HepG2 (cell line): ENCODE data around the gene PCYT2. TPM values are rescaled to one million over a fixed set of nuclear protein-coding genes. Genes with fewer than 3 reads are reported as not detected.

Experiments
- PHF8 ChIP-seq: sonication (generic); formaldehyde crosslinking; IDR thresholded peaks from 2 replicates; pipeline ENCODE4 v1.5.0; 2020; ENCODE audit warnings: missing genetic modification reagents
- PITX1 ChIP-seq: sonication (generic); formaldehyde crosslinking; IDR thresholded peaks from 2 replicates; pipeline ENCODE4 v1.5.1; 2020; ENCODE audit warnings: mild to moderate bottlenecking, missing genetic modification reagents
- RARA ChIP-seq: IDR thresholded peaks from 2 replicates; pipeline ENCODE4 v1.6.1; 2016; ENCODE audit warnings: missing genetic modification reagents, missing compliant biosample characterization
- ZNF256 ChIP-seq: sonication (generic); formaldehyde crosslinking; conservative IDR thresholded peaks from 2 replicates; pipeline ENCODE4 v1.4.0; 2020; ENCODE audit warnings: missing genetic modification reagents
- polyA plus RNA-seq, 8 experiments: library from polyadenylated mRNA; depleted of rRNA in 3 of 8; stranded (reverse) in 7 of 8; unstranded in 1 of 8; fragments of >200 nt; fragmentation: Illumina TruSeq in 4 of 8; extraction: Trizol in 4 of 8; gene quantifications; 2 replicates each; pipeline versions ENCODE4 v1.2.1 to v1.2.3, GENCODE V29; 2011 to 2016; ENCODE audit warnings: low read depth in 4 of 8, missing spikeins in 1 of 8, mixed read lengths in 1 of 8; ENCODE audit not compliant: insufficient read depth in 1 of 8
- total RNA-seq, 5 experiments: library from RNA; depleted of rRNA; stranded (reverse); fragments of >200 nt; fragmentation: Illumina TruSeq; extraction: Trizol; gene quantifications; 2 replicates each; pipeline ENCODE4 v1.2.3, GENCODE V29; 2016; ENCODE audit warnings: low read depth in 1 of 5
- TF ChIP-seq, protein P1 (sequence below): sonication (generic); formaldehyde crosslinking; IDR thresholded peaks from 2 replicates; pipeline ENCODE4 v1.5.1; 2020; ENCODE audit warnings: mild to moderate bottlenecking, missing genetic modification reagents, moderate library complexity
- TF ChIP-seq, protein P2 (sequence below): IDR thresholded peaks from 2 replicates; pipeline ENCODE4 v1.6.1; 2016; ENCODE audit warnings: missing genetic modification reagents, missing compliant biosample characterization
- TF ChIP-seq, protein P3 (sequence below): sonication (generic); formaldehyde crosslinking; IDR thresholded peaks from 2 replicates; pipeline ENCODE4 v1.4.0; 2020; ENCODE audit warnings: missing genetic modification reagents, borderline replicate concordance
- TF ChIP-seq, protein P4 (sequence below): sonication (generic); formaldehyde crosslinking; IDR thresholded peaks from 2 replicates; pipeline ENCODE4 v1.8.1; 2023; ENCODE audit warnings: missing genetic modification reagents, inconsistent platforms, borderline replicate concordance
- TF ChIP-seq, protein P5 (sequence below): sonication (generic); formaldehyde crosslinking; IDR thresholded peaks from 2 replicates; pipeline ENCODE4 v1.4.0; 2020; ENCODE audit warnings: missing genetic modification reagents
- TF ChIP-seq, protein P6 (sequence below): sonication (generic); formaldehyde crosslinking; IDR thresholded peaks from 2 replicates; pipeline ENCODE4 v1.5.0; 2020; ENCODE audit warnings: missing genetic modification reagents

Gene PCYT2
- total and polyA plus RNA-seq, 2 of the 13 experiments (the other 11 are each of a cell fraction or from before 2014, with no cell fraction given): 147 to 297 TPM

DNA sequence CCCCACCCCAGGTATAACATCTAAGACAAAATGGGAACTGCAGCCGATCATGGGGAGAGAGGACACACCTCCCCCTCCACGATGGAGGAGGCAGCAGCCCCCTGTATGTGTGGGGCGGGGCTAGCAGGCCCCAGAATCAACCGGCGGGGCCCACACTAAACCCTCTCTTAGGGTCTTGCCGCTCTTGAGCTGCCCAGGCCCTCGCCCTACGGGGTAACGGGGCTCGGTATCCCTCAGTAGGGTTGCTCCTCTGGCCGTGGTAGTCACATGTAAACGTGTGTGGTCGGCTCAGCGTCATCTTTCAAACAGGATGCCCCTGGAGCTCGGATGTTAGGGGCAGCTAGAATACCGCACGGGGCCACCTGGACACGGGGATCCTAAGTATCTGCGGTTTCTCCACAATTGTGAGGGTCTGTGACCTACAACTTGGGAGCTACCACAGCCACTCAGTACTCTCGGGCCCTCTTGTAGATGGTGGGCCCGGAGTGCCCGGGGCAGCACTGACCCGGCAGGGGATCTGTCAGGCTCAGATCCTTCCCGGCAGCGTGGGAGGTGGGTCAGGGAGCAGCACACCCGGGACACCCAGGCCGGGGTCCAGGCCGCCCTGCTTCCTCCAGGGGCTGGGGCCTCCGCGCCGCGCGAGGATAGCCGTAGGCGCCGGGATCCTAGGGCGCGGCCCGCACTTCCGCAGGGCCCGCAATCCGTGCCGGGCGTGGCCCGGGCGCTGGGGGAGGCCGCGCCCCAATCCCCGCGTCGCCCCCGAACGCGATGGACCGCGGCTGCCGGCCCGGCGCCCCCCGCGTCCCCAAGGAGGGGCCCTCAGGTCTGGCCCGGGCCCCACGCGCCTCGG is 40.8 kb downstream of the PCYT2 start (continued):
- TF ChIP-seq, protein P1, sequence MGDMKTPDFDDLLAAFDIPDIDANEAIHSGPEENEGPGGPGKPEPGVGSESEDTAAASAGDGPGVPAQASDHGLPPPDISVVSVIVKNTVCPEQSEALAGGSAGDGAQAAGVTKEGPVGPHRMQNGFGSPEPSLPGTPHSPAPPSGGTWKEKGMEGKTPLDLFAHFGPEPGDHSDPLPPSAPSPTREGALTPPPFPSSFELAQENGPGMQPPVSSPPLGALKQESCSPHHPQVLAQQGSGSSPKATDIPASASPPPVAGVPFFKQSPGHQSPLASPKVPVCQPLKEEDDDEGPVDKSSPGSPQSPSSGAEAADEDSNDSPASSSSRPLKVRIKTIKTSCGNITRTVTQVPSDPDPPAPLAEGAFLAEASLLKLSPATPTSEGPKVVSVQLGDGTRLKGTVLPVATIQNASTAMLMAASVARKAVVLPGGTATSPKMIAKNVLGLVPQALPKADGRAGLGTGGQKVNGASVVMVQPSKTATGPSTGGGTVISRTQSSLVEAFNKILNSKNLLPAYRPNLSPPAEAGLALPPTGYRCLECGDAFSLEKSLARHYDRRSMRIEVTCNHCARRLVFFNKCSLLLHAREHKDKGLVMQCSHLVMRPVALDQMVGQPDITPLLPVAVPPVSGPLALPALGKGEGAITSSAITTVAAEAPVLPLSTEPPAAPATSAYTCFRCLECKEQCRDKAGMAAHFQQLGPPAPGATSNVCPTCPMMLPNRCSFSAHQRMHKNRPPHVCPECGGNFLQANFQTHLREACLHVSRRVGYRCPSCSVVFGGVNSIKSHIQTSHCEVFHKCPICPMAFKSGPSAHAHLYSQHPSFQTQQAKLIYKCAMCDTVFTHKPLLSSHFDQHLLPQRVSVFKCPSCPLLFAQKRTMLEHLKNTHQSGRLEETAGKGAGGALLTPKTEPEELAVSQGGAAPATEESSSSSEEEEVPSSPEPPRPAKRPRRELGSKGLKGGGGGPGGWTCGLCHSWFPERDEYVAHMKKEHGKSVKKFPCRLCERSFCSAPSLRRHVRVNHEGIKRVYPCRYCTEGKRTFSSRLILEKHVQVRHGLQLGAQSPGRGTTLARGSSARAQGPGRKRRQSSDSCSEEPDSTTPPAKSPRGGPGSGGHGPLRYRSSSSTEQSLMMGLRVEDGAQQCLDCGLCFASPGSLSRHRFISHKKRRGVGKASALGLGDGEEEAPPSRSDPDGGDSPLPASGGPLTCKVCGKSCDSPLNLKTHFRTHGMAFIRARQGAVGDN (CRISPR knock-in tag): peak; percentile 45; the same call in 1 of the 2 replicates
- TF ChIP-seq, protein P2, sequence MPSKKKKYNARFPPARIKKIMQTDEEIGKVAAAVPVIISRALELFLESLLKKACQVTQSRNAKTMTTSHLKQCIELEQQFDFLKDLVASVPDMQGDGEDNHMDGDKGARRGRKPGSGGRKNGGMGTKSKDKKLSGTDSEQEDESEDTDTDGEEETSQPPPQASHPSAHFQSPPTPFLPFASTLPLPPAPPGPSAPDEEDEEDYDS (CRISPR knock-in tag): peak; percentile 10; the same call in 1 of the 2 replicates
- TF ChIP-seq PHF8 (CRISPR knock-in tag) (peak; percentile 49; the same call in 1 of the 2 replicates), RARA (CRISPR knock-in tag) (no peak), PITX1 (CRISPR knock-in tag) (no peak; the same call in 1 of the 2 replicates), ZNF256 (CRISPR knock-in tag) (0 out of 2 replicates have a peak, but pooled peaks have one; percentile 51)
- TF ChIP-seq, protein P3, sequence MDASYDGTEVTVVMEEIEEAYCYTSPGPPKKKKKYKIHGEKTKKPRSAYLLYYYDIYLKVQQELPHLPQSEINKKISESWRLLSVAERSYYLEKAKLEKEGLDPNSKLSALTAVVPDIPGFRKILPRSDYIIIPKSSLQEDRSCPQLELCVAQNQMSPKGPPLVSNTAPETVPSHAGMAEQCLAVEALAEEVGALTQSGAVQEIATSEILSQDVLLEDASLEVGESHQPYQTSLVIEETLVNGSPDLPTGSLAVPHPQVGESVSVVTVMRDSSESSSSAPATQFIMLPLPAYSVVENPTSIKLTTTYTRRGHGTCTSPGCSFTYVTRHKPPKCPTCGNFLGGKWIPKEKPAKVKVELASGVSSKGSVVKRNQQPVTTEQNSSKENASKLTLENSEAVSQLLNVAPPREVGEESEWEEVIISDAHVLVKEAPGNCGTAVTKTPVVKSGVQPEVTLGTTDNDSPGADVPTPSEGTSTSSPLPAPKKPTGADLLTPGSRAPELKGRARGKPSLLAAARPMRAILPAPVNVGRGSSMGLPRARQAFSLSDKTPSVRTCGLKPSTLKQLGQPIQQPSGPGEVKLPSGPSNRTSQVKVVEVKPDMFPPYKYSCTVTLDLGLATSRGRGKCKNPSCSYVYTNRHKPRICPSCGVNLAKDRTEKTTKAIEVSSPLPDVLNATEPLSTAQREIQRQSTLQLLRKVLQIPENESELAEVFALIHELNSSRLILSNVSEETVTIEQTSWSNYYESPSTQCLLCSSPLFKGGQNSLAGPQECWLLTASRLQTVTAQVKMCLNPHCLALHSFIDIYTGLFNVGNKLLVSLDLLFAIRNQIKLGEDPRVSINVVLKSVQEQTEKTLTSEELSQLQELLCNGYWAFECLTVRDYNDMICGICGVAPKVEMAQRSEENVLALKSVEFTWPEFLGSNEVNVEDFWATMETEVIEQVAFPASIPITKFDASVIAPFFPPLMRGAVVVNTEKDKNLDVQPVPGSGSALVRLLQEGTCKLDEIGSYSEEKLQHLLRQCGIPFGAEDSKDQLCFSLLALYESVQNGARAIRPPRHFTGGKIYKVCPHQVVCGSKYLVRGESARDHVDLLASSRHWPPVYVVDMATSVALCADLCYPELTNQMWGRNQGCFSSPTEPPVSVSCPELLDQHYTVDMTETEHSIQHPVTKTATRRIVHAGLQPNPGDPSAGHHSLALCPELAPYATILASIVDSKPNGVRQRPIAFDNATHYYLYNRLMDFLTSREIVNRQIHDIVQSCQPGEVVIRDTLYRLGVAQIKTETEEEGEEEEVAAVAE: peak; percentile 57
- TF ChIP-seq, protein P4, sequence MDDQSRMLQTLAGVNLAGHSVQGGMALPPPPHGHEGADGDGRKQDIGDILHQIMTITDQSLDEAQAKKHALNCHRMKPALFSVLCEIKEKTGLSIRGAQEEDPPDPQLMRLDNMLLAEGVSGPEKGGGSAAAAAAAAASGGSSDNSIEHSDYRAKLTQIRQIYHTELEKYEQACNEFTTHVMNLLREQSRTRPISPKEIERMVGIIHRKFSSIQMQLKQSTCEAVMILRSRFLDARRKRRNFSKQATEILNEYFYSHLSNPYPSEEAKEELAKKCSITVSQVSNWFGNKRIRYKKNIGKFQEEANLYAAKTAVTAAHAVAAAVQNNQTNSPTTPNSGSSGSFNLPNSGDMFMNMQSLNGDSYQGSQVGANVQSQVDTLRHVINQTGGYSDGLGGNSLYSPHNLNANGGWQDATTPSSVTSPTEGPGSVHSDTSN (CRISPR knock-in tag): peak; percentile 40; the same call in 1 of the 2 replicates
- TF ChIP-seq, protein P5, sequence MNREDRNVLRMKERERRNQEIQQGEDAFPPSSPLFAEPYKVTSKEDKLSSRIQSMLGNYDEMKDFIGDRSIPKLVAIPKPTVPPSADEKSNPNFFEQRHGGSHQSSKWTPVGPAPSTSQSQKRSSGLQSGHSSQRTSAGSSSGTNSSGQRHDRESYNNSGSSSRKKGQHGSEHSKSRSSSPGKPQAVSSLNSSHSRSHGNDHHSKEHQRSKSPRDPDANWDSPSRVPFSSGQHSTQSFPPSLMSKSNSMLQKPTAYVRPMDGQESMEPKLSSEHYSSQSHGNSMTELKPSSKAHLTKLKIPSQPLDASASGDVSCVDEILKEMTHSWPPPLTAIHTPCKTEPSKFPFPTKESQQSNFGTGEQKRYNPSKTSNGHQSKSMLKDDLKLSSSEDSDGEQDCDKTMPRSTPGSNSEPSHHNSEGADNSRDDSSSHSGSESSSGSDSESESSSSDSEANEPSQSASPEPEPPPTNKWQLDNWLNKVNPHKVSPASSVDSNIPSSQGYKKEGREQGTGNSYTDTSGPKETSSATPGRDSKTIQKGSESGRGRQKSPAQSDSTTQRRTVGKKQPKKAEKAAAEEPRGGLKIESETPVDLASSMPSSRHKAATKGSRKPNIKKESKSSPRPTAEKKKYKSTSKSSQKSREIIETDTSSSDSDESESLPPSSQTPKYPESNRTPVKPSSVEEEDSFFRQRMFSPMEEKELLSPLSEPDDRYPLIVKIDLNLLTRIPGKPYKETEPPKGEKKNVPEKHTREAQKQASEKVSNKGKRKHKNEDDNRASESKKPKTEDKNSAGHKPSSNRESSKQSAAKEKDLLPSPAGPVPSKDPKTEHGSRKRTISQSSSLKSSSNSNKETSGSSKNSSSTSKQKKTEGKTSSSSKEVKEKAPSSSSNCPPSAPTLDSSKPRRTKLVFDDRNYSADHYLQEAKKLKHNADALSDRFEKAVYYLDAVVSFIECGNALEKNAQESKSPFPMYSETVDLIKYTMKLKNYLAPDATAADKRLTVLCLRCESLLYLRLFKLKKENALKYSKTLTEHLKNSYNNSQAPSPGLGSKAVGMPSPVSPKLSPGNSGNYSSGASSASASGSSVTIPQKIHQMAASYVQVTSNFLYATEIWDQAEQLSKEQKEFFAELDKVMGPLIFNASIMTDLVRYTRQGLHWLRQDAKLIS (CRISPR knock-in tag): peak; percentile 78
- TF ChIP-seq, protein P6, sequence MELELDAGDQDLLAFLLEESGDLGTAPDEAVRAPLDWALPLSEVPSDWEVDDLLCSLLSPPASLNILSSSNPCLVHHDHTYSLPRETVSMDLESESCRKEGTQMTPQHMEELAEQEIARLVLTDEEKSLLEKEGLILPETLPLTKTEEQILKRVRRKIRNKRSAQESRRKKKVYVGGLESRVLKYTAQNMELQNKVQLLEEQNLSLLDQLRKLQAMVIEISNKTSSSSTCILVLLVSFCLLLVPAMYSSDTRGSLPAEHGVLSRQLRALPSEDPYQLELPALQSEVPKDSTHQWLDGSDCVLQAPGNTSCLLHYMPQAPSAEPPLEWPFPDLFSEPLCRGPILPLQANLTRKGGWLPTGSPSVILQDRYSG (CRISPR knock-in tag): 0 out of 2 replicates have a peak, but pooled peaks have one; percentile 29
